Ishikawa (cell line): ENCODE data around the gene ATF1.

Source experiments
- CEBPB ChIP-seq: IDR thresholded peaks from 2 replicates; pipeline ENCODE4 v1.6.1; 2012
- CREB1 ChIP-seq: IDR thresholded peaks from 2 replicates; pipeline ENCODE4 v1.6.1; 2012; ENCODE audit warnings: low read depth
- EGR1 ChIP-seq: IDR thresholded peaks from 2 replicates; pipeline ENCODE4 v1.6.1; 2012
- EP300 ChIP-seq: IDR thresholded peaks from 2 replicates; pipeline ENCODE4 v1.6.1; 2012; ENCODE audit warnings: borderline replicate concordance
- RAD21 ChIP-seq: IDR thresholded peaks from 2 replicates; pipeline ENCODE4 v1.6.1; 2012; ENCODE audit warnings: low read depth
- TAF1 ChIP-seq: IDR thresholded peaks from 2 replicates; pipeline ENCODE4 v1.6.1; 2012; ENCODE audit warnings: low read depth, mild to moderate bottlenecking
- TCF12 ChIP-seq: IDR thresholded peaks from 2 replicates; pipeline ENCODE4 v1.6.1; 2012; ENCODE audit warnings: low read depth
- TEAD4 ChIP-seq: IDR thresholded peaks from 2 replicates; pipeline ENCODE4 v1.6.1; 2012
- YY1 ChIP-seq: IDR thresholded peaks from 2 replicates; pipeline ENCODE4 v1.6.1; 2012; ENCODE audit warnings: low read depth
- ZBTB7A ChIP-seq: IDR thresholded peaks from 2 replicates; pipeline ENCODE4 v1.6.1; 2012; ENCODE audit warnings: low read depth
- TF ChIP-seq, protein P1 (sequence below): IDR thresholded peaks from 2 replicates; pipeline ENCODE4 v1.6.1; 2012
- TF ChIP-seq, protein P2 (sequence below): IDR thresholded peaks from 2 replicates; pipeline ENCODE4 v1.6.1; 2012; ENCODE audit warnings: low read depth, mild to moderate bottlenecking

DNA sequence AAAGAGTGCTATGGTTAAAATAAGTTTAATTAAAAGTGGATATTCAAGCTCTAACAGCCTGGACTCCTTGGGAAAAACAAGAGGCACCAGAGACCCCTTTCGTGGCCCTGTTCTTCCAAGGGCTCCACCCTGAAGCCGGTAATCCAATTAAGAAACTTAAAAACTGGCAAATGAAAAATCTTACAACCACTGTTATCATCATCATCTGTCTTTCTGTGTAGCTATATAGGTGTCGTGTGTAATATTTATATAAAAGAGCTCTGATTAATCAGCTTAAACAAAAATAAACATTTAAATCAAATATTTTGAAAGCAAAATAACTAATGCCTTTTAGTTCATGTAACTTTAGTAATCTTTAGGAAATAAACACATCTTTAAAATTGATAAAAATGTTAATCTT, 4.5 kb downstream of the ATF1 start:
- no peak for TF ChIP-seq YY1
- no peak for TF ChIP-seq CREB1
- TF ChIP-seq, protein P1, sequence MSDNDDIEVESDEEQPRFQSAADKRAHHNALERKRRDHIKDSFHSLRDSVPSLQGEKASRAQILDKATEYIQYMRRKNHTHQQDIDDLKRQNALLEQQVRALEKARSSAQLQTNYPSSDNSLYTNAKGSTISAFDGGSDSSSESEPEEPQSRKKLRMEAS: no peak
- TF ChIP-seq EGR1: no peak
- TF ChIP-seq EP300: no peak
- TF ChIP-seq, protein P2, sequence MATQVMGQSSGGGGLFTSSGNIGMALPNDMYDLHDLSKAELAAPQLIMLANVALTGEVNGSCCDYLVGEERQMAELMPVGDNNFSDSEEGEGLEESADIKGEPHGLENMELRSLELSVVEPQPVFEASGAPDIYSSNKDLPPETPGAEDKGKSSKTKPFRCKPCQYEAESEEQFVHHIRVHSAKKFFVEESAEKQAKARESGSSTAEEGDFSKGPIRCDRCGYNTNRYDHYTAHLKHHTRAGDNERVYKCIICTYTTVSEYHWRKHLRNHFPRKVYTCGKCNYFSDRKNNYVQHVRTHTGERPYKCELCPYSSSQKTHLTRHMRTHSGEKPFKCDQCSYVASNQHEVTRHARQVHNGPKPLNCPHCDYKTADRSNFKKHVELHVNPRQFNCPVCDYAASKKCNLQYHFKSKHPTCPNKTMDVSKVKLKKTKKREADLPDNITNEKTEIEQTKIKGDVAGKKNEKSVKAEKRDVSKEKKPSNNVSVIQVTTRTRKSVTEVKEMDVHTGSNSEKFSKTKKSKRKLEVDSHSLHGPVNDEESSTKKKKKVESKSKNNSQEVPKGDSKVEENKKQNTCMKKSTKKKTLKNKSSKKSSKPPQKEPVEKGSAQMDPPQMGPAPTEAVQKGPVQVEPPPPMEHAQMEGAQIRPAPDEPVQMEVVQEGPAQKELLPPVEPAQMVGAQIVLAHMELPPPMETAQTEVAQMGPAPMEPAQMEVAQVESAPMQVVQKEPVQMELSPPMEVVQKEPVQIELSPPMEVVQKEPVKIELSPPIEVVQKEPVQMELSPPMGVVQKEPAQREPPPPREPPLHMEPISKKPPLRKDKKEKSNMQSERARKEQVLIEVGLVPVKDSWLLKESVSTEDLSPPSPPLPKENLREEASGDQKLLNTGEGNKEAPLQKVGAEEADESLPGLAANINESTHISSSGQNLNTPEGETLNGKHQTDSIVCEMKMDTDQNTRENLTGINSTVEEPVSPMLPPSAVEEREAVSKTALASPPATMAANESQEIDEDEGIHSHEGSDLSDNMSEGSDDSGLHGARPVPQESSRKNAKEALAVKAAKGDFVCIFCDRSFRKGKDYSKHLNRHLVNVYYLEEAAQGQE: no peak
- no peak for TF ChIP-seq TEAD4
- TF ChIP-seq CEBPB: no peak
- no peak for TF ChIP-seq TAF1
- no peak for TF ChIP-seq RAD21
- no peak for TF ChIP-seq TCF12
- TF ChIP-seq ZBTB7A: no peak
